Peyer's patch (tissue), 4 donors: ENCODE results near the gene HPD.

ENCODE experiments used
- POLR2A ChIP-seq, 2 donors: fragments of 450-650 bp; IDR thresholded peaks; one replicate each; pipeline ENCODE4 v1.5.1; 2017; ENCODE audit warnings: antibody characterized with exemption in 2 of 2, mild to moderate bottlenecking in 2 of 2, moderate library complexity in 2 of 2
- TF ChIP-seq, protein P1 (sequence below), 6 experiments: fragments of 450-650 bp in 4 of 6; fragments of 200-600 bp in 2 of 6; sonication (generic) in 1 of 6; IDR thresholded peaks; one replicate each; pipeline ENCODE4 v1.5.1; 2017 to 2019; ENCODE audit warnings: antibody characterized with exemption in 6 of 6, mild to moderate bottlenecking in 3 of 6, moderate library complexity in 1 of 6

DNA sequence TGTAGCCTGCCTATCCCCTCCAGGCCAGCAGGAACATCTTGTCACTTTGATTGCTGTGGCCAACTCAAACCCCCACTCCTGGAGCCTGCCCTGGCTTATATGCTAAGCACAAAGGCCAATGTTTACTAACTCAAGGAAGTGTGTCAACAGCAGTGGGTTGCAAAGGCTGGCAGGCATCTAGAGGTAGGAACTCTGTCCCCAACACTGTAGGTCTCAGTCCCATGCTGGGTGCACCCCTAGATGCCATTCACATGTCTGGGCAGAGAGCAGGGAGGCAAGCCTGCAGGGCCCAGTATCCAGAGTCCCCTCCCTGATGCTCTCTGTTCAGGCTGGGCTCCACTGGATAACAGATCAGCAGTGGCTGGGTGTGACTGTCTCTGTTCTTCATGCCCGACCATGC, 1.6 kb upstream of the HPD start:
- TF ChIP-seq, protein P1, sequence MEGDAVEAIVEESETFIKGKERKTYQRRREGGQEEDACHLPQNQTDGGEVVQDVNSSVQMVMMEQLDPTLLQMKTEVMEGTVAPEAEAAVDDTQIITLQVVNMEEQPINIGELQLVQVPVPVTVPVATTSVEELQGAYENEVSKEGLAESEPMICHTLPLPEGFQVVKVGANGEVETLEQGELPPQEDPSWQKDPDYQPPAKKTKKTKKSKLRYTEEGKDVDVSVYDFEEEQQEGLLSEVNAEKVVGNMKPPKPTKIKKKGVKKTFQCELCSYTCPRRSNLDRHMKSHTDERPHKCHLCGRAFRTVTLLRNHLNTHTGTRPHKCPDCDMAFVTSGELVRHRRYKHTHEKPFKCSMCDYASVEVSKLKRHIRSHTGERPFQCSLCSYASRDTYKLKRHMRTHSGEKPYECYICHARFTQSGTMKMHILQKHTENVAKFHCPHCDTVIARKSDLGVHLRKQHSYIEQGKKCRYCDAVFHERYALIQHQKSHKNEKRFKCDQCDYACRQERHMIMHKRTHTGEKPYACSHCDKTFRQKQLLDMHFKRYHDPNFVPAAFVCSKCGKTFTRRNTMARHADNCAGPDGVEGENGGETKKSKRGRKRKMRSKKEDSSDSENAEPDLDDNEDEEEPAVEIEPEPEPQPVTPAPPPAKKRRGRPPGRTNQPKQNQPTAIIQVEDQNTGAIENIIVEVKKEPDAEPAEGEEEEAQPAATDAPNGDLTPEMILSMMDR (IDR thresholded peaks at IDR 0.05): no peak
- TF ChIP-seq POLR2A (IDR thresholded peaks at IDR 0.05): no peak
